H1 (cell line): ENCODE measurements around the gene BDP1. TPM values are rescaled to one million over a fixed set of nuclear protein-coding genes. Genes with fewer than 3 reads are reported as not detected.

Experiments used
- CHD2 ChIP-seq: IDR thresholded peaks from 2 replicates; pipeline ENCODE4 v1.6.1; 2012; ENCODE audit warnings: low read length, improper control_type of control experiment
- ZNF274 ChIP-seq: IDR thresholded peaks from 2 replicates; pipeline ENCODE4 v1.7.0; 2012; ENCODE audit warnings: low read length, borderline replicate concordance; ENCODE audit errors: extremely low read depth
- polyA plus RNA-seq, 7 experiments: library from polyadenylated mRNA; depleted of rRNA in 3 of 7; stranded (reverse) in 5 of 7; unstranded in 2 of 7; fragments of >200 nt in 5 of 7; fragments of 200-250 nt in 2 of 7; gene quantifications; 1 replicate in 5 of 7; 2 replicates in 1 of 7; 4 replicates in 1 of 7; pipeline versions ENCODE4 v1.2.1 to v1.2.3, GENCODE V29; 2011 to 2013; ENCODE audit warnings: missing spikeins in 2 of 7, mixed read lengths in 2 of 7
- total RNA-seq: library from RNA; stranded (reverse); fragmentation: NEBNext Ultra II Directional; extraction: Animal tissue kit (Norgen Biotek cat#: 25700); gene quantifications from 2 replicates; pipeline ENCODE4 v1.2.1, GENCODE V29; 2021
- TF ChIP-seq, protein P1 (sequence below): IDR thresholded peaks from 2 replicates; pipeline ENCODE4 v1.6.1; 2012; ENCODE audit warnings: low read length, inconsistent platforms
- TF ChIP-seq, protein P2 (sequence below): IDR thresholded peaks from 2 replicates; pipeline ENCODE4 v1.6.1; 2012; ENCODE audit warnings: inconsistent platforms

Gene BDP1
- total and polyA plus RNA-seq, 2 of the 8 experiments (the other 6 are each of a cell fraction or from before 2014, with no cell fraction given): 4.7 to 32.1 TPM

DNA sequence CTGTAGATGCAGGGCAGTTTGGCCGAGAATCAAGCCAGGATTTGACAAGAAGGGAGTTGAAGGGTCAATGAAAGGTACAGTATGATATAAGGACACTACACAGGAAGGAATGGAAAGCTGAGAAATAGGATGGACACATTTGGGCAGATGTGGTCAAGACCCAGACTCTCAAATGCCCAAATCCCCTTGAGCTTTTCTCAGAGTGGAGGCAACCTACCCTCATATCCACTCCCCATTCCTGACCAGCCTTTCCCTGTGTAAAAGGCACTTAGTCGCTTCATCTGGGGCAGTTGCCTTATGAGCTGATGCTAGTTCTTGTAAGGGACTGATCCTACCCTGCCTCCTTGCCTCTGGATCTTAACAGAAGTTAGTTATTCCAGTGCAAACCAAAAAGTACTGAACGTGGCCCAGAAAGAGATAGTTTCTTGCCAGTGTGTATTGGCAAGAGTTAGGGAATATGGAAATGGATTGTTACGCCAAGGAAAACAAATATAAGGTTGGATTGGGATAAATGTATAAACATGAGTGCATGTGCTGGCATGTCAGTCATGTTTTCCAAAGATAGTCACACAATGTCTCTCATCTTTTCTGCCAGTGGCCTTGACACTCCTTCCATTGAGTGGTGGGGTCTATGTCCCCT, 127.6 kb downstream of the BDP1 start (continued):
- TF ChIP-seq, protein P1, sequence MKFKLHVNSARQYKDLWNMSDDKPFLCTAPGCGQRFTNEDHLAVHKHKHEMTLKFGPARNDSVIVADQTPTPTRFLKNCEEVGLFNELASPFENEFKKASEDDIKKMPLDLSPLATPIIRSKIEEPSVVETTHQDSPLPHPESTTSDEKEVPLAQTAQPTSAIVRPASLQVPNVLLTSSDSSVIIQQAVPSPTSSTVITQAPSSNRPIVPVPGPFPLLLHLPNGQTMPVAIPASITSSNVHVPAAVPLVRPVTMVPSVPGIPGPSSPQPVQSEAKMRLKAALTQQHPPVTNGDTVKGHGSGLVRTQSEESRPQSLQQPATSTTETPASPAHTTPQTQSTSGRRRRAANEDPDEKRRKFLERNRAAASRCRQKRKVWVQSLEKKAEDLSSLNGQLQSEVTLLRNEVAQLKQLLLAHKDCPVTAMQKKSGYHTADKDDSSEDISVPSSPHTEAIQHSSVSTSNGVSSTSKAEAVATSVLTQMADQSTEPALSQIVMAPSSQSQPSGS: no peak
- TF ChIP-seq ZNF274: no peak
- TF ChIP-seq CHD2: no peak
- TF ChIP-seq, protein P2, sequence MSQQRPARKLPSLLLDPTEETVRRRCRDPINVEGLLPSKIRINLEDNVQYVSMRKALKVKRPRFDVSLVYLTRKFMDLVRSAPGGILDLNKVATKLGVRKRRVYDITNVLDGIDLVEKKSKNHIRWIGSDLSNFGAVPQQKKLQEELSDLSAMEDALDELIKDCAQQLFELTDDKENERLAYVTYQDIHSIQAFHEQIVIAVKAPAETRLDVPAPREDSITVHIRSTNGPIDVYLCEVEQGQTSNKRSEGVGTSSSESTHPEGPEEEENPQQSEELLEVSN: no peak
- TF ChIP-seq, all 59 proteins: peak for 0
